ENCODE data around the gene GRIK1.

Gene GRIK1

GRCh38 chr21:29640080-29640508 lies 299.7 kb downstream of the GRIK1 start:
- TF ChIP-seq CTCF (IDR thresholded peaks at IDR 0.05; ENCODE audit: borderline replicate concordance, insufficient read depth, low read depth, low read length), result no peak
- H3K4me3 ChIP-seq (ENCODE audit: low read depth, low read length), result no peak overlapping the region

- no peak for TF ChIP-seq CTCF (IDR thresholded peaks at IDR 0.05; ENCODE audit: borderline replicate concordance, insufficient read depth, low read depth, low read length)
- H3K4me3 ChIP-seq (ENCODE audit: low read depth, low read length), result no peak overlapping the region
These were observed 300.3 kb downstream of the GRIK1 start for GRCh38 chr21:29639366-29640079.

GRCh38 chr21:29638761-29639327 lies 301.0 kb downstream of the GRIK1 start:
- H3K4me3 ChIP-seq (ENCODE audit: low read depth, low read length), result no peak overlapping the region
- no peak for TF ChIP-seq CTCF (IDR thresholded peaks at IDR 0.05; ENCODE audit: borderline replicate concordance, insufficient read depth, low read depth, low read length)

GRCh38 chr21:29638138-29638537 lies 301.7 kb downstream of the GRIK1 start:
- TF ChIP-seq CTCF (IDR thresholded peaks at IDR 0.05; ENCODE audit: borderline replicate concordance, insufficient read depth, low read depth, low read length), result no peak
- H3K4me3 ChIP-seq (ENCODE audit: low read depth, low read length), result no peak overlapping the region

- no peak for TF ChIP-seq CTCF (IDR thresholded peaks at IDR 0.05; ENCODE audit: borderline replicate concordance, insufficient read depth, low read depth, low read length)
- H3K4me3 ChIP-seq (ENCODE audit: low read depth, low read length), result no peak overlapping the region
These were observed 302.2 kb downstream of the GRIK1 start for GRCh38 chr21:29637553-29637952.

GRCh38 chr21:29637134-29637533 lies 302.7 kb downstream of the GRIK1 start:
- no peak overlapping the region for H3K4me3 ChIP-seq (ENCODE audit: low read depth, low read length)
- TF ChIP-seq CTCF (IDR thresholded peaks at IDR 0.05; ENCODE audit: borderline replicate concordance, insufficient read depth, low read depth, low read length), result no peak

- no peak for TF ChIP-seq CTCF (IDR thresholded peaks at IDR 0.05; ENCODE audit: borderline replicate concordance, insufficient read depth, low read depth, low read length)
- H3K4me3 ChIP-seq (ENCODE audit: low read depth, low read length), result no peak overlapping the region
These were observed 305.4 kb downstream of the GRIK1 start for GRCh38 chr21:29634418-29634817.

Data from GM12875 (cell line).